GM18508 (cell line): ENCODE results near the gene SUSD4.

Source experiments
- ATAC-seq: cut with Tn5 transposase; IDR thresholded peaks from one replicate; pipeline ENCODE4 v1.9.1; 2021; ENCODE audit warnings: moderate number of reproducible peaks; ENCODE audit not compliant: insufficient read depth, unreplicated experiment

The SUSD4 gene

DNA sequence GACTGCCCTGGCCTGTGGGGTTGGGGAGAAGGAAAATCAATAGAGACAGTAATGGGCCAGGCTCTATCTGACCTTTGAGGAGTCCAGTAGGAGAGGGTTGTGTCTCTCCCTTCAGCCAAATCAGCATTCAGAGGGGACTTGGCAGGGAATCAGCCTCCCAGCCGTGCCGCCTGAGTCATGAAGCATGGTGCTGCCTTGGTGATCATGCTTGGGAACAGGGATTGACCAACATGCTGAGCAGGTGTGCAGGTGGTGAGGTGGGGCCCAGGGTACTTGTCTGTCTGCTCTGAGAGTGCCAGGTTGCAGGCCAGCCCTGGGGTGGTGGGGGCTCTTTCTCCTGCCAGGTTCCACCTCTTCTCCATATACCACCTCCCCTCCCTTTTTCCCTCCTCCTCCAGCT, 162.0 kb downstream of the SUSD4 start:
- ATAC-seq, result no peak

DNA sequence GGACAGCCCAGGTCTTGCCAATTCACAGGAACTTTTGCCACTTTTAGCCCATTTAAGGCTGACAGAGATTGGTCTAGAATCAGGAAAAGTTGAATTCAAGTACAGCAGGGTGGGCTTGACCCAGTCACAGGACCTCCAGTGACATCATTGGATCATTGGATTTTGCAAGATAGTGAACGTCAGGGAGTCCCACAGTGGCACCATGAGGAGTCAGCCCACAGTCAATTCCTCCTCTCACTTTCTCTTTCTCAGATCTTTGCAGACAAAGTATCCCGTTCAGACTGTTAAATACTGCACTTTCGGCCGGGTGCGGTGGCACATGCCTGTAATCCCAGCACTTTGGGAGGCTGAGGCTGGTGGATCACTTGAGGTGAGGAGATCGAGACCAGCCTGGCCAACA, 163.1 kb downstream of the SUSD4 start:
- no peak for ATAC-seq

DNA sequence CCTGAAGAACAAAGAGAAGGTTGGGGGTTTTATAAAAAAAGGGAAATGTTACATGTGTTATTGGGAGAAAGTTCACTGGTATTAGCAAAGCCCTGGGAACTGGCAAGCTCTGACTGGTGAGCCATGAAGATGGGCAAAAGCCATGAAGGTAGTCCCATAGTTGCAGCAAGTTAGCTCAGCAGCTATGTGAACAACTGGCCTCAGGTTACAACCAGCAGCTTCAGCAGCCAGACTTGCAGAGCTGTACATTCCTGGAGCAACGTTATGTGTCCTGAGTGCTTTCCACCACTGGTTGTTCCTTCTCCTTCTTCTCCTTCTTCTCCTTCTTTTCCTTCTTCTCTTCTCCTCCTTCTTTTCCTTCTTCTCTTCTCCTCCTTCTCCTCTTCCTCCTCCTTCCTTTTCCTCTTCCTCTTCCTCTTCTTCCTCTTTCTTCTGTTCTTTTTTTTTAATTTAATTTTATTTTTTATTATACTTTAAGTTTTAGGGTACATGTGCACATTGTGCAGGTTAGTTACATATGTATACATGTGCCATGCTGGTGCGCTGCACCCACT, 164.8 kb downstream of the SUSD4 start:
- no peak for ATAC-seq

DNA sequence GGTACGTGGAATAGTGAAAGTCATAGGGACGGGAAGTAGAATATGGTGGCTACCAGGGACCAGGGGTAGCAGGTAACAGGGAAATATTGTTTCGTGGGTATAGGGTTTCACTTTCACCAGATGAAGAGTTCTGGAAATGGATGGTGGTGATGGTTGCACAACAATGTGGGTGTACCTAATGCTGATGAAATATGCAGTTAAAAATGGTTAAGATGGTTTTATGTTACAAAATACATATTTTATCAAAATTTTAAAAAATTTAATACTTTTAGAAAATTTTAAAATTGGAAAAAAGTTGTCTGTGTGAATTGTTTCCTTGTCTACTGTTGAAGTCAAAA, 165.4 kb downstream of the SUSD4 start:
- ATAC-seq, result no peak

DNA sequence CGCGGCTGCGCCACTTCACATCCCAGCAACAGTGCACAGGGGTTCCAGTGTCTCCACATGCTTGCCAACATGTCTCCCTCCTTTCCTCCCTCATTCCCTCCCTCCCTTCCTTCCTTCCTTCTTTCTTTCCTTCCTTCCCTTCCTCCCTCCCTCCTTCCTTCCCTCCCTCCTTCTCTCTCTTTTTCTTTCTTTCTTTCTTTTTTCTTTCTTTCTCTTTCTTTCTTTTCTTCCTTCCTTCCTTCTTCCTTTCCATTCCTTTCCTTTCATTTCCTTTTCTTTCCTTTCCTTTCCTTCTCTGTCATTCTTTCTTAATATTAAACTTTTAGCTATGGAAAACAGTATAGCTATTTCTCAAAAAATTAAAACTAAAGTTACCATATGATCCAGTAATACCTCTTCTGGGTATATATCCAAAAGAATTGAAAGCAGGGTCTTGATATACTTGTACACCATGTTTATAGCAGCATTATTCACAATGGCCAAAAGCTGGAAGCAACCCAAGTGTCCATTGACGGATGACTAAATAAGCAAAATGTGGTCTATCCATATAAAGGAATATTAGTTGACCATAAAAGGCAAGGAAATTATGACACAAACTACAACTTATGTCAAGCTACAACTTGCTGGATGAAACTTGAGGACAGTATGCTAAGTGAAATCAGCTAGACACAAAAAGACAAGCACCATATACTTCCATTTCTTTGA, 165.9 kb downstream of the SUSD4 start:
- no peak for ATAC-seq

DNA sequence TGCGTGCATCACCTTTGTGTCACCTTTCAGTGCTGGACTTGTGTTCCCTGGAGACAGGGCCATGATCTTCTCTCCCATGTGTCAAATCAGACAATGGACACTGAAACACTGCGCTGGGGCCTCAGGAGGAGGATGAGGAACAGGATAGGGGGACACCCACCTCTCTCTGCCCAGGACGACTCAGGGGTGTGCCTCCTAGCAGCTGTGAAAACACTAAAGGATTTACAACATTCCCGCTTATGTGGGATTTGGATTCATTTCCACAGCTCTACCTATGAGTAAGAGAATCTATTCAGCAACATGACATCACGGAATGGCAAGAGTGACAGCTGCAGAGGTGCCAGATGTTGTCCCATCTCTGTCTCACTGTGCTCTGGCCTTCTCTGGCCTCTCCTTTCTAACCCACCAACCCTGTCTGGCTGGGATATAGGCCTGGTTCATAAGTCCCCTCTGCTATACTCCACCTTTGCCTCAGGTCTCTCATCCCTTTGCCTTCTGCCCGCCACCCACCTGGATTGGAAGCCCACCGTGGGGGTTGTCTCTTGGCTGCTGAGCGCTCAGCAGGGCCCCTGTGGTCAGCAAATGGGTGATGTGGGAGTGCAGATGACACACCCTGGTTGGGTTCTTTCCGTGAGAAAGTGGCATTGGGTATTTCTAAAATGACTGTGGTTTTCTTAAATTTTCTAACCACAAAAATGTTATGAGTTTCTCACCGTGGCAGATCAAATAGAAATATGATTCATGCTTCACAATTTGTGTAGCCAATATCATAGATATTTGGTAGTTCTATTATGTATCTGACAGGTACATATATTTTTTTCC, 173.9 kb downstream of the SUSD4 start:
- ATAC-seq, result peak; percentile 60

DNA sequence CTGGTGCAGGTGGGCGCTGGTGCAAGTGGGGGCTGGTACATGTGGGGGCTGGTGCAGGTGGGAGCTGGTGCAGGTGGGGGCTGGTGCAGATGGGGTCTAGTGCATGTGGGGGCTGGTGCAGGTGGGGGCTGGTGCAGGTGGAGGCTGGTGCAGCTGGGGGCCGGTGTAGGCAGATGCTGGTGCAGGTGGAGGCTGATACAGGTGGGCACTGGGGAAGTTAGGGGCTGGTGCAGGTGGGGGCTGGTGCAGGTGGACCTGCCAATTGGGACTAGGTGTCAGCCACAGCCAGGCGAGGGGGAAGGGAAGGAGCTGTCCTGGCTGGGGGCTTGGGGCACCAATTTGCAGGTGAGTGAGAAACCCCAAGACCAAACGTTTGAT, 174.5 kb downstream of the SUSD4 start:
- no peak for ATAC-seq

DNA sequence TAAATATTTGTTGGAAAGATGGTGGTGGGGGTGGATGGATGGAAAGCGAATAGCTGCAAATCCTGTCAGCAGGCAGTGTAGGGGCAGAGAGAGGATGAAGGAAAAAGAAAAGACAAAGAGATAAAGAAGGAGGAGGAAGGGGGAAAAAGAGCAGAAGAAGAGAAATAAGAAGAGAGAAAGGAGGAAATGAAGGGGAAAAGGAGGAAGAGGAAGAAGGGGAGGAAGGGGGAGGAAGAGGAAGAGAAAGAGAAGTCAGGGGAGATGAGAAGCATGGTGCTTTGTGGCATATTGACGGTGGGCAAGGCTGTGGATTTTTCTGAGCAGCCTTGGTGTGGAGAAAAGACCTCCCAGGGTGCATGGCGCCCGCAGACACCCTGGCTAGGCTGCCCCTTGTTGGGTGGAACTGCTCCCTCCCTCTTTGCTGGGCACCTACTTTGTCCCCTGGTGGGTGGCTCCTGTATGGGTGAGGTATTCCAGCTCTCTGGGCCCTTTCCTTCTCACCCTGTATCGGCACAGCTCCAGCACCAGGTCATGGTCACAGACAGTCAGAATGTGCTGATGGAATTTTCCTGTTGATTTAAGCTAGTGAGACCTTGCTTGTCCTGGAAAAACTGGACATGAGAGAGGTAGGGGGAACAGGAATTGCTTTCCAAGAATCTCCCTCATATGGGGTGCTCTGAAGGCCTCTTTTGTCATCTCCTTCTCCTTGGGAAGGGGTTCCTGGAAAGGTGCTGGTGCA, 175.2 kb downstream of the SUSD4 start:
- no peak for ATAC-seq

DNA sequence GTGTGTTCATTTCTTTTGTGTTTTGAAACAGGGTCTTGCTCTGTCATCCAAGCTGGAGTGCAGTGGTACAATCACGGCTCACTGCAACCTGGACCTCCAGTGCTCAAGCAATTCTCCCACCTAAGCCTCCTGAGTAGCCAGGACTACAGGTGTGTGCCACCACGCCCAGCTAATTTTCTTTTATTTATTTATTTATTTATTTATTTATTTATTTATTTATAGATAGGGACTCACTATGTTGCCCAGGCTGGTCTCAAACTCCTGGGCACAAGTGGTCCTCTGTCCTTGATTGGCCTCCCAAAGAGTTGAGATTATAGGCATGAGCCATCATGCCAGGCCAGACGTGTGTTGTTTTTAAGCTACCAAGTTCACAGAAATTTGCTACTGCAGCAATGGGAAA, 177.2 kb downstream of the SUSD4 start:
- no peak for ATAC-seq

DNA sequence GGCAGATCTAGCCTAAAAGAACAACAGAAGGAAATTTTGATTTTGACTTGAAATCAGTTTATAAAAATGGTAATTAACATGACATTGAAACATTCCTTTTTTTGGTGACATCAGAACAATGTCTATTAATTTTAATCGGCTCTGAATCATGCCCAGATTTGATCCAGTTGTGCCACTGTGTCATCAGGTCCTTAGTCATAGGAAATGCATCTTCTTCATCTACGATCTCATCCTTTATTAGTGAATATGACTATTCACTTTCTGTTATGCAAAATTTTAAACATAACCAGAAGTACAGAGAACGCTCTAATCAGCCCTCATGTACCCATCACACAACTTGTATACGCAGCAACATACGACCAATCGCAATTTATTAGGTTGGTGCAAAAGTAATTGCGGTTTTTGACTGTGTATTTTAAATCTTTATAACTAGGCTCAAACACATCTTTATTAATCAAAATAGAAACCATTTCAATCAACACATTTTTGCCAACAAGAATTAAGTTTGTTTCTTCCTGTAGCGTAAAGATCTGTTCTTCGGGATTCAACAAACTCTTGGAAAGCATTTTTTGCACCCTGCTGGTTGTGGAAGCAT, 180.6 kb downstream of the SUSD4 start:
- no peak for ATAC-seq

DNA sequence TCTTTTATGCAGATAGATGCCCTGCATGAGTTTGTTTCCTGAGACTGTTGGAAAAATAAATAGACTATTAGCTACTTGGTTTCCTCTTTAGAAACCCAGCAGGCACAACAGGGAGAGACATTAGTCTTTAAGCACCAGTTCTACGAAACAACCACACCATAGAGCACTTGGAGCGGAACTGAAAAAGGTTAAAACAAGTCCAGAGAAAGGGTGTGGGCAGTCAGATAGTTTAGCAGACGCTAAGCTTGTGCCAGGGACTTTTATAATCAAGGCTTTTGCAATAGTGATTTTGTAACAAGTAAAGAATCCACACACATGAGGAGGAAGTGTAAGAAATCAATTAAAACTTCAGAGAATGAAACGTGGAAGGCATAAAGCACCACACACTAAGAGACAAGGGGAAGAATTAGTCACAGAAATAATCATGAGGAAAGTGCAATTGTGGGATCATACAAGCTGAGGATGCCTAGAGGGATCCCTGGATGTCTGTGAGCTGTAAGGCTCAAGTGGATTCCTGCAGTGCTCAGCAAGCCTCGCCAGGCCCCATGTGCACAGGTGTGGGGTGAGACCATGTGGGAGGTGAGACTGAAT, 183.2 kb downstream of the SUSD4 start:
- ATAC-seq, result no peak

DNA sequence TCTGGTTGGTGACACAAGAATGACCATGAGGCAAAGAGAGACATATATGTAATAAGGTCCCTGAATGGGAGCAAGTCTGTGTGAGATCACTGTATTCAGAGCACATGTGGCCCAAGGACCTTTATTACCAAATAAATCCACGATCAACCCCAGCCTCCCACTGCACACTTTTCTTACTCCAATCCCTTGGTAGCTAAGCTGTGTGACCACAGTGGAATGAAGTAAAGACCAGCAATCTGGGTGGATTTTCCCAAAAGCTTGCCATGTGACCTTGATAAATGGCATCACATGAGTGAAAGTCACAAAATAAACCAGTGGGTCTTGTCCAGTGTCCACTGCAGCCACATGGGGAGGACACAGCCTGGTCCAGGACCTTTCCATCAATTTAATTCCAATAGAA, 184.2 kb downstream of the SUSD4 start:
- no peak for ATAC-seq

DNA sequence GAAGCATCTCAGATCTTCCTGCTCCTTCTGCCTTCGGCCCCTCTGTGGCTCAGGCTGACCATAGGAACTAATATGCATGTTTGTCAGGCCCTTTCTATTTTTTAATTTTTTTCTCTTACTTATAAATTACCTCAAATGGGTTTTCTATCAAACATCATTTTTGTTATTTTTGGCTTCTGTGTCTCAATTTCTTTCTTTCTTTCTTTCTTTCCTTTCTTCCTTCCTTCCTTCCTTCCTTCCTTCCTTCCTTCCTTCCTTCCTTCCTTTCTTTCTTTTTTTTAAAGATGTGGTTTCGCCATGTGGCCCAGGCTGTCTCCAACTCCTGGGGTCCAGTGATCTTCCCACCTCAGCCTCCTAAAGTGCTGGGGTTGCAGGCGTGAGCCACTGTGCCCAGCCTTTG, 184.7 kb downstream of the SUSD4 start:
- ATAC-seq, result no peak

DNA sequence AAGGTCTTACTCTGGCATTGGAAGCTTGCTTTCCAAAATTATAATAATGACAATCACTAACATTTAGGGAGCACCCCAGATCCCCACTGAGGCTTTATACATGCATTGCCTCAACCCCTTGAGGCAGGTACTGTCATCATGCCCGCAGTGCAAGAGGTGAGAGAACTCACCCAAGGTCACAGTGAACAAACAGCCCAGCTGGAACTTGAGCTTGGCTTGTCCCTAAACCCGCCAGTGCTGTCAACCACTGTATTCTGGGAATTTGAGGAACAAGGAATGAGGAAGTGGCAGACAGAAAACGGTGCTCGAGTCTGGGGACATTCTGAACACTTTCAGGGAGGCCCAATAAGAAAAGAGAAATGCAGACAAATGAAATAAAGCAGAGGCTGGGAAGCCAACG, 186.3 kb downstream of the SUSD4 start:
- no peak for ATAC-seq

DNA sequence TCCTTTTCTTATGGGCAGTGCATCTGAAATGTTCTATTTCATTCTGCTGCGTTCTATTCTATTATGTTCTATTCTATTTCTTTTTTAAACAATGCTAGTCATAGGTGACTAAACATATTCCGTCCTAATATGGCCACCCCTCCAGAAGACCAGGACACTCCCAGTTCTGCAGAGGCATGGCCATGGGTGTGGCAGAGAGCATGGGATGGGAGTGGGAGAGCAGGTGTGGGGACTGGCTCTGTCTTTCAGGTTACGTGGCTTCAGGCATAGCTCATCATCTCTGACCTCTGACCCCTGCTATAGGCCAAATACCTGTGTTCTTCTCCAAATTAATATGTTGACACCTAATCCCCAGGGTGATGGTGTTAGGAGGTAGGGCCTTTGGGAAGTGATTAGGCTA, 187.5 kb downstream of the SUSD4 start:
- no peak for ATAC-seq

DNA sequence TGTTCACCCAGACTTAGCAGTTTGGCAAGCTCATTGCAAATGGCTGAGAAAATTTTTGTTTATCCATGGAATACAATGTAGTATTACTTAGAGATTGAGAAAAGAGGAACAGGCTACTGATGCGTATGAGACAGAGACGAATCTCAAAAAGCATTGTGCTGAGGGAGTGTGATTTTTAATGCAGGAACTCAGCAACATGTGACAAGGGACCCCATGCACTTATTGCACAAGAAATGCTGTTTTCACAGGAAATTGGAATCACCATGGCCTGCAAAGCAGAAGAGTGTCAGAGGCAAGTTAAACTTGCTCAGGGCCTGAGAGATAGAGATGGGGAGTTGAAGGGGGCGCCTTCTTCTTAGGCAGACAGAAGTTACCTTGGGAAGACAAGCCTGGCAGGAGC, 188.3 kb downstream of the SUSD4 start:
- ATAC-seq, result no peak

DNA sequence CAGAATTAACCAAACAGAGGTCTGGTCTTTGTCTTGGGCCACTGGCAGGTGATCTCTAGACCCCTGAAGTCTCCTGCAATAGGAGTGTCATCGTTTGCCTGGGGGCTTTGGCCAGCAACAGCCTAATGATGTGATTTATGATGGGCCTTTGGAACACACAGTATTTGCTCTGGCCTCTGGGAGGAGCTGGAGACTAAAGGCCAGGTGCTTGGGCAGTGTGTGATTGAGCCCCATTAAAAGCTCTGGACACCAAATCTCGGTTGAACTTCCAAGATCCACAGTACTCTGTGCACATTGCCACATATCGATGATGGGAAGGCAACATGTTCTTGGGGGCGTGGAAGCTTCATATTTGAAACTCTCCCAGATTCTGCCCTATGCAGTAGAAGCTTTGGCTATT, 188.9 kb downstream of the SUSD4 start:
- ATAC-seq, result no peak
